Ectodermal cell (in vitro differentiated cells): ENCODE data around the gene TMEM61. TPM values are rescaled to one million over a fixed set of nuclear protein-coding genes. Genes with fewer than 3 reads are reported as not detected.
"Not testable (repeated sequence)": the region's sequence is repeated elsewhere in the genome, so short reads cannot be mapped to it uniquely, and the experiment has no call there.

Experiments used
- H3K27ac ChIP-seq: 2 replicates; pipeline ENCODE4 v1.7.0; 2013; ENCODE audit warnings: mild to moderate bottlenecking, low read depth, low read length; ENCODE audit not compliant: insufficient read depth, poor library complexity, severe bottlenecking
- H3K27me3 ChIP-seq: 2 replicates; pipeline ENCODE4 v1.7.0; 2013; ENCODE audit warnings: mild to moderate bottlenecking, low read length; ENCODE audit not compliant: insufficient read depth, control insufficient read depth, poor library complexity, severe bottlenecking
- H3K36me3 ChIP-seq: one replicate; pipeline ENCODE4 v1.7.0; 2013; ENCODE audit warnings: low read length; ENCODE audit not compliant: control insufficient read depth, insufficient read depth
- H3K4me1 ChIP-seq: one replicate; pipeline ENCODE4 v1.7.0; 2013; ENCODE audit warnings: low read length; ENCODE audit not compliant: control insufficient read depth, insufficient read depth
- H3K4me3 ChIP-seq: 2 replicates; pipeline ENCODE4 v1.7.0; 2013; ENCODE audit warnings: low read depth, low read length, control low read depth; ENCODE audit not compliant: insufficient read depth
- H3K9me3 ChIP-seq: 2 replicates; pipeline ENCODE4 v1.7.0; 2013; ENCODE audit warnings: mild to moderate bottlenecking, low read length, moderate library complexity; ENCODE audit not compliant: control insufficient read depth
- WGBS, 2 experiments: methylation state at CpG; one replicate each; pipeline ENCODE4 v1.1.7; 2013; ENCODE audit warnings: missing lambda C conversion rate in 2 of 2; 5-methylcytosine and 5-hydroxymethylcytosine counted together
- polyA plus RNA-seq, 4 experiments: library from polyadenylated mRNA; stranded (reverse); fragments of 50-300 nt; gene quantifications; one replicate each; pipeline ENCODE4 v1.2.3, GENCODE V29; 2013

Gene TMEM61
- polyA plus RNA-seq (2013, experiment 1 of 4), result not detected
- not detected for polyA plus RNA-seq (2013, experiment 2 of 4)
- not detected for polyA plus RNA-seq (2013, experiment 3 of 4)
- not detected for polyA plus RNA-seq (2013, experiment 4 of 4)

DNA sequence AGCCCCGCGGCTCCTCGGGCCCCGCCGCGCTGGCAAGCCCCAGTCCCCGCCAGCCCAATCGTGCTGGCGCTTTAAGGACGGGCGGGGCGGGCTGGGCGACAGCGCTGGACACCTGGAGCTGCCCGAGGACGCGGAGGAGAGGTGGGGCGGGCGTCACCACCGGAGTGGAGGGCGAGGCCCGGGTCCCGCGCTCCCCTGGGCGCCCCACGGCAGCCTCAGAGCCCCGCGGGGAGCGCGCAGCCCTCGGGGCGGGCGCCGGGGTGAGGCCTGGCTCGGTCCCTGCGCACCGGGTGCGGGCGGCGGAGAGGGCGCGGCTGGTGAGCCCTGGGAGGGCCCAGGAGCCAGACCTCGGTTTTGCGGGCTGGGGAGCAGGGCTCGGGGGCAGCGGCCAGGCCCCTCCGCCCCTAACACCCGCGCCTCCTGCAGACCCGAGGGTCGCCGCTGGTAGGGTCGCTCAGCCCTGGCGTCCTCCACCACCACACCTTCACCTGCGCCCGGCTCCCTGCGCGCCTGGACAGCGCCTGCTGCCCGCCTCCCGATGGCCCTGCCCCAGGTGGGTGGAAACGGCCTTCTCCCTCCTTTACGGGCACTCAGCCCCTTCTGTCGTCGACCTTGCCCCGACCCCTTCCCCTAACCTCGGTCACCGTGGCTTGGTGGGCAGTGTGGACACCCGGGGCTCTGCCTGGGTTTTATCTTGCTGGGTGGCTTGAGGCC lies at the start of gene TMEM61:
Gene TMEM61, plus strand, starts transcription at position 101 of the 714 bp plus-strand sequence. Its CDS starts 438 bp downstream, at position 539.
- H3K4me3 ChIP-seq, result peak within 1 kb of the TSS; percentile 27
- peaks cover 41% of the 10 kb centered on the region for H3K27me3 ChIP-seq

DNA sequence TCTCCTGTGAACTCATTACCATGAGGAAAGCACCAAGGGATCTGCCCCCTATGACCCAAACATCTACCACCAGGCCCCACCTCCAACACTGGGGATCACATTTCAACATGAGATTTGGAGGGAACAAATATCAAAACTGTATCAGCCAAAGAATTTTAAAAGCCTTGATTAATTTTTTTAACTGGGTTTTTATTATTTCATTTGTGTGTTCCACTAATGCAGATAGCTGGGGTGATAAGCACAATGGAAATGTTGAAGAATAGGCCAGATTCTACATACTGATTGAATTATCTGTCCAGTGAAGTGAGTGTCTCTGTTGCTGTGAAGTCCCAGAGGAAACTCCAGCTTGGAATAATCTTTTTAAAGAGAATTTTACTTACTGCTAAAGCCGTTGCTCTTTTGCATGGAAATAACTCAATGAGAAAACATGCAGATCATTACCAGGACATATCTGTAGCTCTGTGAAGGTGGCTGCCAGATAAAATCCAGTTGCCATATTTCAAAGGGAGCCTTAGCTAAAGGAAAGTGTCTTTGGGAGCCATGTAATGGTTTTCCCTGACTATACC lies 49.1 kb upstream of the TMEM61 start:
- Histone ChIP-seq H3K9me3 (no peaks in the 10 kb centered on the region), H3K4me1 (peaks cover 5% of the 10 kb centered on the region), H3K4me3 (no peak overlapping the region), H3K27me3 (no peaks in the 10 kb centered on the region), H3K27ac (no peak overlapping the region), H3K36me3 (no peaks in the 10 kb centered on the region)
- 89 to 96% methylated on average over 1 of the region's 1 CpG for WGBS, 2 experiments

More for the DNA sequence above, at the start of gene TMEM61:
- no peaks in the 10 kb centered on the region for H3K9me3 ChIP-seq
- H3K36me3 ChIP-seq, result no peaks in the 10 kb centered on the region
- no peak within 1 kb of the TSS for H3K27ac ChIP-seq
- WGBS, 2 experiments, result 14 to 18% methylated on average over 69 of the region's 69 CpGs
- no peaks in the 10 kb centered on the region for H3K4me1 ChIP-seq

DNA sequence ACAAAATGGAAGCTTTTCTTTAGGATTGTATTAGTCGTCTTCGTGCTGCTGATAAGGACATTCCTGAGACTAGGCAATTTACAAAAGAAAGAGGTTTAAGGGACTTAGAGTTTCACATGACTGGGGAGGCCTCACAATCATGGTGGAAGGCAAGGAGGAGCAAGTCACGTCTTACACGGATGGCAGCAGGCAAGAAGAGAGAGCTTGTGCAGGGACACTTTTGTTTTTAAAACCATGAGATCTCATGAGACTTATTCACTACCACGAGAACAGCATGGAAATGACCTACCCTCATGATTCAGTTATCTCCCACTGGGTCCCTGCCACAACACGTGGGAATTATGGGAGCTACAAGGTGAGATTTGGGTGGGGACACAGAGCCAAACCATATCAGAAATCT lies 46.3 kb upstream of the TMEM61 start:
- not testable (repeated sequence) for H3K36me3 ChIP-seq, H3K9me3 ChIP-seq, H3K27me3 ChIP-seq, H3K4me3 ChIP-seq, H3K27ac ChIP-seq
- H3K4me1 ChIP-seq, result peaks cover 13% of the 10 kb centered on the region
- 90 to 91% methylated on average over 6 of the region's 6 CpGs for WGBS, 2 experiments

DNA sequence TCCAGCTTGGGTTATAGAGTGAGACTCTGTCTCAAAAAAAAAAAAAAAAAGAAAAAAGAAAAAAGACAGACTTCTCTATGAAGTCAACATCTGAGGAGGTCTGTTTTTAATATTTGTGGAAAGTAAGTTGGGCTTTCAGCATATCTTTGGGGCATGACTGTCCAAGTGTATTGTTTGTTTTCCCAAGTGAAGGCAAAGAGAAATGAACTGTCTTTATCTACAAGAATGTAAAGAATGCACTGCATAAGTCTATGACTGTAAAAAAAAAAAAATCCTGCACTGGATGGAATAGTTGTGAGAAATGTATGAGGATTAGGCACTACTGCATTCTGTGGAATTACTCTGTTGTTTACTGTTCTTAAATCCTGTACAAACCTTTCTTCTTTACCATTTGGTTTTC lies 45.6 kb upstream of the TMEM61 start:
- Histone ChIP-seq H3K4me1 (peaks cover 13% of the 10 kb centered on the region), H3K27me3 (no peaks in the 10 kb centered on the region), H3K36me3 (no peaks in the 10 kb centered on the region), H3K27ac (no peak overlapping the region), H3K4me3 (no peak overlapping the region), H3K9me3 (no peaks in the 10 kb centered on the region)

DNA sequence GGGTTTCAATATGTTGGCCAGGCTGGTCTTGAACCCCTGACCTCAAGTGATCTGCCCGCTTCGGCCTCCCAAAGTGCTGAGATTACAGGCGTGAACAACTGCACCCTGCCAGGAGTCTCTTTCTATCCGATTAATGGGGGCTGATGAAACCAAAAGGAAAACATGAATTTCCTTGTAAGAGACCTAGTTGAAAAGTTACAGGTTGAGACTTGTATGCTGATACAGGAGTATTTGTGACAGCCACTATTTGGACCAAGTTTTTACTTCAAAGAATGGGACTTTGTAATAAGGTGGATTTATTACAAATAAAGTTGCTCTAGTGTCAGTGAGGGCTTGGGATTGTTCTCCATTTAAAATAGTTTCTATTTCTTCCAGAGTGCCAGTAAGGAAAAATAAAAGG lies 43.6 kb upstream of the TMEM61 start:
- Histone ChIP-seq H3K9me3 (no peaks in the 10 kb centered on the region), H3K4me3 (no peak overlapping the region), H3K27me3 (no peaks in the 10 kb centered on the region), H3K36me3 (no peaks in the 10 kb centered on the region), H3K4me1 (peaks cover 13% of the 10 kb centered on the region), H3K27ac (no peak overlapping the region)
- 88% methylated on average over 4 of the region's 4 CpGs for WGBS, 2 experiments

DNA sequence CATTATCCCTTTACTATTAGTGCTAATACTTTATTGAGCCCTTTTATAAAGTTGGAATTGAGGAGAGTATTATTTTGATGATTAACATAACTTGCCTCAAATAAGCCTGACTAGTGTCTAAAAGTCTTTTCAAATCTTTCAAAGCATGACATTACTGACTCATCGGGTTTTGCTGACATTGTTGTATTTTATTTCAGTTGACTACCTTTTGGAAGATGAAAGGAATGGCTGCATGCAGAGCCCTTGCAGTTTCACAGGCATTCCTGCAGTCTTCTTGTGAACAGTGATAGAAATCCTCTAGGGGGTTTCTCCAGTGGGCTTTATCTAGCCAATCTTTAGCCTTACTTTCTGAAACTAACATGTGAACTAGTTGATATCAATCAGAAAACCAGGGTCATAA lies 43.0 kb upstream of the TMEM61 start:
- 50% methylated on average over 1 of the region's 1 CpG for WGBS, 2 experiments

DNA sequence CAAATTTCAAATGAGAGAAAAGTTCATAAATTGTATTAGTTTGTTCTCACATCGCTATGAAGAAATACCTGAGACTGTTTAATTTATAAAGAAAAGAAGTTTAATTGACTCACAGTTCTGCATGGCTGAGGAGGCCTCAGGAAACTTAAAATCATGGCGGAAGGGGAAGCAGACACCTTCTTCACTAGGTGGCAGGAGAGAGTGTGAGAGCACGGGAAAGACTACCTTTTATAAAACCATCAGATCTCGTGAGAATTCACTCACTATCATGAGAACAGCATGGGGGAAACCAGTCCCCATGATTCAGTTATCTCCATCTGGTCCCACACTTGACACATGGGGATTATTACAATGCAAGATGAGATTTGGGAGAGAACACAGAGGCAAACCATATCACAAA lies 41.5 kb upstream of the TMEM61 start:
- not testable (repeated sequence) for H3K9me3 ChIP-seq, H3K36me3 ChIP-seq, H3K27me3 ChIP-seq, H3K4me3 ChIP-seq, H3K27ac ChIP-seq
- H3K4me1 ChIP-seq, result peaks cover 13% of the 10 kb centered on the region
- WGBS, 2 experiments, result 72 to 73% methylated on average over 4 of the region's 4 CpGs

More for the DNA sequence above, 43.0 kb upstream of the TMEM61 start:
- Histone ChIP-seq H3K9me3 (no peaks in the 10 kb centered on the region), H3K36me3 (no peaks in the 10 kb centered on the region), H3K4me1 (peaks cover 13% of the 10 kb centered on the region), H3K27me3 (no peaks in the 10 kb centered on the region), H3K4me3 (no peak overlapping the region), H3K27ac (no peak overlapping the region)

DNA sequence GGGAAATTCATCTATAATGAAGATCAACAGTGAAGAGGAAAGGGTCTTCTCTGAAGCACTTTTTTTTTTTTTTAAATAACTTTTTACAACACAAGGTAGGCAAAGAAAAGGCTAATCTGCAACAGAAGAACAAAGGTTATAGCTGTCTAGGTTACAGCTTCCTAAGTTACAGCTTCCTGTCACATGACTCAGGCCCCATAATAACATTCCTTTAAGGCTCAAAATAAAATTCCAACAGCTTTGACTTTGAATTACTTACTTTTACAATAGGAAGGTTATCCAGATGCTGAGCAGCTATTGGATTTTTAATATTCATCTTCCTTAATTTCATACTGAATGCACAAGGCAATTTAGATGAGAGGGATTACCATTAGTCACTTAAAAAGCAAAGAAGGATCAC lies 40.4 kb upstream of the TMEM61 start:
- Histone ChIP-seq H3K9me3 (no peaks in the 10 kb centered on the region), H3K36me3 (no peaks in the 10 kb centered on the region), H3K4me1 (peaks cover 13% of the 10 kb centered on the region), H3K27me3 (no peaks in the 10 kb centered on the region), H3K4me3 (no peak overlapping the region), H3K27ac (no peak overlapping the region)

DNA sequence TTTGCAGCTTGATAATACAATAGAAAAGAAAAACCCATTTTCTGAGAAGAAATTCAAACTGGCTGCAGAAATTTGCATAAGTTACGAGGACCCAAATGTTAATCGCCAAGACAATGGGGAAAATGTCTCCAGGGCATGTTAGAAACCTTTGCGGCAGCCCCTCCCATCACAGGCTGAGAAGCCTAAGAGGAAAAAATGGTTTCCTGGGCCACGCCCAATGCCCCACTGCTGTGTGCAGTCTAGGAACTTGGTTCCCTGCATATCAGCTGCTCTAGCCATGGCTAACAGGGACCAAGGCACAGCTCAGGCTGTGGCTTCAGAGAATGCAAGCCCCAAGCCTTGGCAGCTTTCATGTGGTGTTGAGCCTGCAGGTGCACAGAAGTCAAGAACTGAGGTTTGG lies 37.5 kb upstream of the TMEM61 start:
- Histone ChIP-seq H3K27me3 (no peaks in the 10 kb centered on the region), H3K9me3 (no peaks in the 10 kb centered on the region), H3K27ac (no peak overlapping the region), H3K4me3 (no peak overlapping the region), H3K4me1 (peaks cover 4% of the 10 kb centered on the region), H3K36me3 (no peaks in the 10 kb centered on the region)
- WGBS, 2 experiments, result 92 to 93% methylated on average over 4 of the region's 4 CpGs

DNA sequence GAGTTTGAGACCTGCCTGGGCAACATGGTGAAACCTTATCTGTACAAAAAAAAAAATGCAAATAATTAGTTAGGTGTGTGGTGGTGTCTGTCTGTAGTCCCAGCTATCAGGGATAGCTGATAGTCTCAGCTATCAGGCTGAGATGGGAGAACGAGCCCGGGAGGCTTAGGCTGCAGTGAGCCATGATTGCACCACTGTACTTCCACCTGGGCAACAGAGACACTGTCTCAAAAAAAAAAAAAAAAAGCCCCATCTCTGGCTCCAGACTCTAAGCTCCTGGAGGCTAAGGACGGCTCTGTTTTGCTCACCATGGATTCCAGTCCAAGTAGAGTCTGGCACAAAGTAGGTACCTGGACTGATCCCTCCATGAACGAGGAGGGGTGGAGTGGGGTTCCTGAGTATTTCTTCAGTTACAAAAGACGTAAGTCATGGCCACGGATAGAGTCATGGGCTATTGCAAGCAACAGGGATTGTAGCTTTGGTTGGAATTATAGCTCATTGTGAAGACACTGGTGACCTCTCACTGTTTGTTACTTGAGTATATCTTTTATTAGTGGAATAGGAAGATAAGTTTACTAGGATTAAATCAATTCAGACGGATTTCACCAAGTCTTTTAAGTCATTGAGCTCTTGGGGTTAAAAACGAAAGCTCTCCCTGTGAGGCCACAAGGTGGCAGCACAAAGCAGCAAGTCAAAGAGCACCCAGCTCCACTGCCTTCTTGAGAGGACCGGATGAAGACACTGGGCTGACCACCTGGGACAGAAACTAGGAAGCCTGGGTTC lies 35.6 kb upstream of the TMEM61 start:
- Histone ChIP-seq H3K4me1 (no peaks in the 10 kb centered on the region), H3K9me3 (no peaks in the 10 kb centered on the region), H3K4me3 (no peak overlapping the region), H3K36me3 (no peaks in the 10 kb centered on the region), H3K27ac (no peak overlapping the region), H3K27me3 (no peaks in the 10 kb centered on the region)
- 58% methylated on average over 9 of the region's 9 CpGs for WGBS, 2 experiments
